ENCODE measurements around the gene CANX.
"Not testable (repeated sequence)": the region's sequence is repeated elsewhere in the genome, so short reads cannot be mapped to it uniquely, and the experiment has no call there.

CANX gene

DNA sequence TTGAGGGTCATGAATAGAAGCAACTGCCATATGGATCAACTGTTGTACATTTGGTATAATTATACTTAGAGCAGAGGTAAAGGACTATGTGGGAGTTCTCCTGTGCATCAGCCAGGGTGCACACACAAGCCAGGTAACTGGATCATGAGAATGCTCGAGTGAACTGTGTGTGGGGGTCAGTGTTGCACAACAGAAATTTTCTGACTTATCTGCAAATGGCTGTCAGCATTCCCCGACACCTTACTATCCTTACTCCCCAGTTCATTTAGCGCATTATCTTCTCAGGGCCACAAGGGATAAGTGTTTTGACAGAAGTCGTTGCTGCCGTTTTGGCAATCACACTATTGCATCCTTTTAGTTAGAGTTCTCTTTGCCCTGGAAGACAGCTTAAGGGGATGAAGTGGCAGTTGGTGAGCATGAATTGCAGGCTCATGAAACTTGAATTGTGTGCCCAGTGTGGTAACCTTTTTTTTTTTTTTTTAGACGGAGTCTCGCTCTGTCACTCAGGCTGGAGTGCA lies 1.7 kb downstream of the CANX start:
- no peak for DNase-seq

- DNase-seq: no peak
Observed at GRCh38 chr5:179716286-179716685, 17.5 kb downstream of the CANX start.

- DNase-seq: no peak
Observed at GRCh38 chr5:179720222-179720621, 21.5 kb downstream of the CANX start.

DNA sequence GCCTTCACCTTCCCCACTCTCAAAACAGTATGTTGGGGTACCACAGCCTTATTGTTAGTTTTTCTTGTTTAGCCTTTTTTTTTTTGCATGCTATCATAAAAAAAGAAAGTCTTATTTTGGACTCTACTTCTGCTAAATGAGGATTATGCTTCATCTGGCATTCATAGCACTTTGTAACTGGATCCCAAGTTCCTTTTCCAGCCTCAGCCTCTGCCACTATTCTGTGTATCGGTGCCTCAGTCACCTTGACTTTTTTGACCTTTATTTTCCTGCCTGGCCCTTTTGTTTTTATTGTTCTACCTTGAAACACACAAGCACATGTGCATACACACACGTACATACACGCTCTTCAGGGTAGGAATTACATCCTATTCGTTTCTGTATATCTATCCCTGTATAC lies 25.4 kb downstream of the CANX start:
- no peak for DNase-seq

DNA sequence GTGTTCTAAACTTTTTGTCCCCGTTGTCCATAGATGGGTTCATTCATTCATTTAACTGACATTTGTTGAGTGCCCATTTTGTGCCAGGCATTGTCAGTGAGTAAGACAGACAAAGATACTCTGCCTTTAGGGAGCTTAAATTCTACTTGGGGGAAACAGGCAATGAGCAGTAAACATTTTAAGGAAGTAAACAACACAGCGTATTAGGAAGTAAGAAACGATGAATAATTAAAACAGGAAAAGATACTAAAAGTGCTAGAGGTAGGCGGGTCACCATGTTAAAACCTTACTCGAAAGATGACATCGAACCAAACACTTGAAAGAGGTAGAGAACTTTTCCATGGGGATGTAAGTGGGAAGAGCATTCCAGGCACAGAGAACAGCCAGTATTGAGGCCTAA lies 28.3 kb downstream of the CANX start:
- DNase-seq: no peak

DNA sequence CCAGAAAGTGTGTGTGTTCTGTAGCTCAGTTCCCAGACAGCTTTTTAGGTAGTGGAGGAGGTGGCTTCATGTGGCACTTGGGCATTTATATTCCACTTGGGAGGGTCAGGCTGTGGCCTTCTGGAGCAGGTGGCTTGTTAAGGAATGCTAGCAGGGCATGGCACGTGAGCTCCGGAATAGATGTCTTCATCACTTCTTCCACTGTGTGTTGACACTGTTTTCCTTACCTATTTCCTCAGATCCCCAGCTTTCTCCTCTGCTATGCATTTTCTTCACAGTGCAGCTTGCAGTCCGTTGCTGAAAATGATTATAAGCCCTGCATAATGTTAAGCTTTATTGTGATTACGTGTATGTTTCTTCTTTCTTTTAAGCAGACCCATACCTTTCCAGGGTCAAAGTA lies 30.5 kb downstream of the CANX start:
- no peak for DNase-seq

- DNase-seq: no peak
Observed at GRCh38 chr5:179729727-179730126, 31.0 kb downstream of the CANX start.

DNA sequence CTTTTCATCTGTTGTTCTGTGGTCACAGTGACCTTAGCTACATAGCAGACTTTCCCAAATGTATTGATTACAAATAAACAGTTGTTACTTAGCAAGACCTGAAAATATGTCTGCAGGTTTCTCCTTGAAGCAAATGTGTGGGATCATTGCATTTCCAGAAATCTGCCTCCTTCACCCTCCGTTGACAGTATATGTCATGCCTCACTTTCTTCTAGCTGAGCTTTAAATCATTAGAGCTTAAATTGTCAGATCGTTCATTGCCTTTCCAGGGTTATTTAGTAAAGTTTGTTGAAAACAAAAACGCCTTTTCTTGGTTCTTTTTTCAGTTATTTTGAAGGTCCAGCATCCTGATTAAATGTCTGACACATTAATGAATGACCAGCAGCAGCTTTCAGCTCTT lies 31.6 kb downstream of the CANX start:
- no peak for DNase-seq

DNA sequence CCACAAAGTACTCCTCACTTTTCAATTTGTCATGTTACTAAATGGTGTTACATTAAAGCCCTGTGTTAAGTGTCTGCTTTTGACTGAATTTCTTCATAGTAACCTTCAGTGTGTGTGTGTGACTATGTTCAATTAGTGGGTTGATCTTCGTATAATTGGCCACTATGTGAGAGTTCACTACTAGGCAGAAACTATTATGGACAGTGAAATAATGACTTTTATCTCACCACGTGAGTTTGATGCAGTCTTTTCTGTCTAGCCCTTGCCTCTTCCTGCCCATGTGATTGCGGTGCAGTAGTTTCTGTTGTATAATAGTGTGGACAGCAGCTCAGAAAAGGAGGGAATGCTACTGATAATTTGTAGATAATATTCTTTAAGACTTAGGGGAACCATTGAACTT lies 32.1 kb downstream of the CANX start:
- DNase-seq: no peak

GRCh38 chr5:179731791-179732411 lies 33.1 kb downstream of the CANX start:
- no peak for DNase-seq

DNA sequence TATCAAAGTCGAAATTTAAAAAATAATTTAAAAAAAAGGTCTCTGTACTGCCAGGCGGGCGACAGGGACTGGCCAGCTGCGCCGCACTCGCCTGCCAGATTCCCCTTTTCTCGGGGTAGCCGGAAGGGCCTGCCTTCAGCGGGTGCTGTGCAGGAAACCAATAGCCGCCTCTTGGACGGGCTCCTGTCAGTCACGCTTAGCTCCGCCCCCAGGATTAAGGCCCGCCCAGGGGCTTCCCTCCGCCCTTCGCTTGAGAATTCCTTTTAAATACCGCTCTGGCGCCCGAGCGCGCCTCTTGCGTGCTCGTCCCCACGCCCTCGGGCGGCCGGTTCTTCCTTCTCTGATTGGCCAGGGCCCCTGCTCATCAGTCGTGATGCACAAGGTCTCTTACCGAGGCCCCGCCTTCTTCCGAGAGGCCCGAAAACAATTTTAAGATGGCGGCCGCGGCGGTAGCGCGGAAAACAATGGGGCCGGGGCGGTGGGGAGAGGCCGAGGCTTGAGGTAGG lies 33.7 kb downstream of the CANX start, which contains the start of gene MAML1:
TSS of gene MAML1 (plus strand) at position 411 of the 506 bp plus-strand sequence. CDS start 291 bp downstream, outside the sequence.
- DNase-seq: peak; percentile 93

GRCh38 chr5:179732918-179733771 lies 34.4 kb downstream of the CANX start:
- no peak for DNase-seq

GRCh38 chr5:179733772-179734126 lies 35.0 kb downstream of the CANX start:
- no peak for DNase-seq

DNA sequence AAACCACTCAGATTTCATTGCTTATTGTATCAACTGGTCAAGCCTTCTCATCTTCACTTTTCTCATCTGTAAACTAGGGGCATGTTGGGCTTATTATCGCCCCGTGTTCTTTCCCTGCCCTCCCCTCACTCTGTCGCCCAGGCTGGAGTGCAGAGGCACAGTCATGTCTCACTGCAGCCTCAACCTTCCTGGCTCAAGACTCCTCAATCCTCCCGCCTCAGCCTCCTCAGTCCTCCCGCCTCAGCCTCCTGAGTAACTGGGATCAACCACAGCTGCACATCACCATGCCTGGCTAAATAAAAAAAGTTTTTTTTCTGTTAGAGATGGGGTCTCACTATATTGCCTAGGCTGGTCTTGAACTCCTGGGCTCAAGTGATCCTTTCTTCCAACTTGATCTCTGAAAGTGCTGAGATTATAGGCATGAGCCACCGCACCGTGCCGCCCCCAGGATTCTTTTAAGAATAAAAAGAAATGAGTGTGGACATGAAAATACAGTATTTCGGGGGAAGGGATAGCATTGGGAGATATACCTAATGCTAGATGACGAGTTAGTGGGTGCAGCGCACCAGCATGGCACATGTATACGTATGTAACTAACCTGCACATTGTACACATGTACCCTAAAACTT lies 35.9 kb downstream of the CANX start:
- no peak for DNase-seq

DNA sequence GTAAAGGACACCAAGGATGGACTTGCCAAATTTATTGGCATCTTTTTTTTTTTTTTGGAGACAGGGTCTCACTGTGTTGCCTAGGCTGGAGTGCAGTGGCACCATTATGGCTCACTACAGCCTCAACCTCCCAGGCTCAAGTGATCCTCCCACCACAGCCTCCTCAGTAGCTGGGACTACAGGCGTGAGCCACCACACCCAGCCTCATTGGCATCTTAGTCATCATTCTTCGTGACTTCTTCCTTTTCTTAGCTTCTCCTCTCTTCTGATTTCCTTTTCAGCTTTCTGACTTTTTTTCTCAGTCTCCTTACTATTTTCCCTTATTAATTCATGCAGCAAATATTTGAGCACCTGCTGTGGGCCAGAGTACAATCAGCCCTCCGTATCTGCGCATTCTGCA lies 40.0 kb downstream of the CANX start:
- DNase-seq: no peak

DNA sequence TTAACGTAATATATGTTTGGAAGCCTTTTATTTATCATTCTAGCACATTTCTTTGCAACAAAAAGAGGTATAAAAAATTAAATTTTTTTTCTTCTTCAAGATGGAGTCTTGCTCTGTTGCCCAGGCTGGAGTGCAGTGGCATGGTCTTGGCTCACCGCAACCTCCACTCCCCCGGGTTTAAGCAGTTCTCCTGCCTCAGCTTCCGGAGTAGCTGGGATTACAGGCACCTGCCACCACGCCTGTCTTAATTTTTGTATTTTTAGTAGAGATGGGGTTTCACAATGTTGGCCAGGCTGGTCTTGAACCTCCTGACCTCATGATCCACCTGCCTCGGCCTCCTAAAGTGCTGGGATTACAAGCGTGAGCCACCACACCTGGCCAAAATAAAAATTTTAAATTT lies 45.3 kb downstream of the CANX start:
- DNase-seq: not testable (repeated sequence)

DNA sequence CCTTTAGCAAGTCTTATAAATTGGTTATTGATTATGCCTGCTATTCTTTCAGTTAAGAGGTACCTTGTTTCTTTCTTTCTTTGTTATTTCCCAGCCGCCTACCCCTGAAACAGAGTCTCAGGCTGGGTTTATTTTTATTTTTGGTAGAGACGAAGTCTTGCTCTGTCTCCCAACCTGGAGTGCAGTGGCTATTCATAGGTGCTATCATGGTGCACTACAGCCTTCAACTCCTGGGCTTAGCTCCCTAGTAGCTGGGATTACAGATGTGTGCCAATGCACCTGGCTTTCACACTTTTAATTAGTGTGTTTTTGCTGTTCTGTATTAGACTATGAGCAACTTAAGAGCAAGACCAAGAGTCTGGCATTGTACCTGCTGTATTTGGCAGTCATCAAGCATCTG lies 48.1 kb downstream of the CANX start:
- no peak for DNase-seq

GRCh38 chr5:179747811-179748210 lies 49.0 kb downstream of the CANX start:
- DNase-seq: no peak

DNA sequence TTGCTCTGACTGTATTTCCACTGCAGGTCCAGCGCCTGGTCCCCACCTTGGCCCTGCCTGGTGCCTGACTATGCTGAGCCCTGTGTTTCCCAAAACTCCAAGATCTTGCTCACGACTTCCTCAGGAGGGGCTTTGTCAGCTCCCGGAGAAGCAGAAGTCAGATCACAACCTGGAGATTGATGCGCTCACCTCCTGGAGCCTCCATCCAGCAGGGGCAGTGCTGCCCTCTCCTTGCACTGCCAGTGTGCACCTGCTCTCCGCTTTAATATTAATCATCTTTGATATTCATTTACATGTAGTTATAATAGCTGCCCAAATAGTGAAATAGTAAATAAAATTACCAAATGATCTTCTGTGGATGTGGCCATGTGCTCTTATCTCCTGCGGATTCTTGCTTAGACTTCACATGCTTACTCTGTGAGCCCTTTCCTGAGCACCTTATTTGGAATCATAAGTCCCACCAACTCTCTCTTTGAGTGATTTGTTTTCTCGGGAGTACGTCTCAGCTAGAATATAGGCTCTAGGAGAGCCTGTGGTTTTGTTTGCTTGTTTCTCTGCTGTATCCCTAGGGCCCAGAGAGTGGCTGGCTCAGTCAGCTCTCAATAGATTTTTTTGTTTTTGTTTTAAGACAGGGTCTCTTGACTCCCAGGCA lies 51.2 kb downstream of the CANX start:
- DNase-seq: no peak

GRCh38 chr5:179753971-179754370 lies 55.2 kb downstream of the CANX start:
- no peak for DNase-seq

DNA sequence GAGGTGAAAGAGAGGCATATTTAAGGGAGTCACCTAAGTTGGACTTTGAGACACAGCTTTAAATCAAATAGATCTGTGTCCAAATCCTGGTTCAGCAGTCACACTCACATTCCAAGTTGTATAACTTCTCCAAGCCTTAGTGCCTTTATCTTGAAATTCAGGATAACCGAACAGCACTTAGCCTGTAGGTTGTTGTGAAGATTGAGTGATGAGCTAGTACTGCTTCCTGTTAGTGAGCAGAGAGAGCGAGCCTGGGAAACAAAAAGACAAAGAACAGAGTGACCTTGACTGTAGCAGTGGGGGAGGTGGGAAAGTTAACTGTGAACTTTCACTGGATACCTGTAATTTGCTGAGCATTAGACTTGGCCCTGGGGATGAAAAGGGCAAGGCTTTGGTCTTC lies 56.3 kb downstream of the CANX start:
- no peak for DNase-seq

DNA sequence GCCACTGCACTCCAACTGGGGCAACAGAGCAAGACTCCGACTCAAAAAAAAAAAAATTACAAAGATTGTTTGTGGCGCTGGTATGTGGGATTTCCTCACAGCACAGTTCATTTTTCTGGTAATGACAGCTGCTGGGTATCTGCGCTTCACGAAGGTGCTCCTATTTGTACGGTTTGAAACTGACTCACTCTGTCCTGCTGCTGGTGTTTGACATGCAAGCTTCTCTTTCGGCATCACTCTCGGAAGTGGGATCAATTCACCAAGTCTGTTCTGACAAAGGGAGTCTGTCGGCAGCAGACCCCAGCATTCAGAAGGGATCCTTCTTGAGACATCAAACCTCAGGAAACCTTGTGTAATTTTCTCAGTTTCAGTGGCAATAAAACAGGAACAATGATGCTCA lies 60.2 kb downstream of the CANX start:
- no peak for DNase-seq

All from NCI-H2029 treated with DMSO at 0.1 percent for 48 hours (cell line).